HG02623 (cell line): Measurements from ENCODE around the gene MYL1.
A peak's percentile ranks its signal among the peaks of the same experiment; 100 is the strongest.

Experiments
- ATAC-seq: cut with Tn5 transposase; IDR thresholded peaks from one replicate; pipeline ENCODE4 v1.9.1; 2021; ENCODE audit warnings: moderate library complexity; ENCODE audit not compliant: unreplicated experiment

The MYL1 gene

DNA sequence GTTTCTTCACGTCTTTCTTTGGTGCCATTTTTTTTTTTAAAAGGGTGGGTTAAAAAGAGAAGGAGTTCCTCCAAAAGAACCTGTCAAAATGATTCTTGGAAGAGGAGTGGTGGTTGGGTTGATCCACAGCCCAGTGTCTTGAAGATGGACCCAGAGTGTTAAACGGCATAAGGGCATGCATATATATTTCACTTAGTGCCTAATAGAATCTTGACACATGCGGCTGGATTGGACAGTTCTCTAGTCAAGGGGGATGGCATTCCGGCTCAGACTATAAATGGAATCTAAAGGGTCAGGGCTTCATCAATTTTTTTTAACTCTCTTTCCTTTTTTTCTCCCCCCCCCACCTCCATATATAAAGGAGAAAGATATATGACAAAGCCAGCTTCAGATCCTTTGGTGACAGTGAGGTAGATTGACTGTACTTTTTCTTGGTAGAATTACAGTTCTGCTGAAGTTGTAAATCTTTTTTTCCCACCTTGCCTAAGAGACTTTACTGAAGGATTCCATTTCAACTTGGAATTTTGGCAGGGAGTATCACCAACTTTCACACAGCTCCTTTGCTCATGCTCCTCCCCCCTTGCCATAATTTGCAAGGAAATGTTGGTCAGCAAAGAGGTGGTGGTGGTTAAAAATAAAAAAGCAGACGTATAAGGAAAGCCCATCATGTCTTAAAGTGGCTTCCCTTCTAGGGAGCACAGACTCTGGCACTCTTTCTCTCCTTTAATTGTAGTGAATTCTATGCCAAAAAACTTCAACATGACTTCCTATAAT is at the start of gene MYL1:
Gene MYL1 (minus strand): TSS at position 160 of the 774 bp plus-strand sequence. CDS start 132 bp downstream, at position 28.
- no peak for ATAC-seq

DNA sequence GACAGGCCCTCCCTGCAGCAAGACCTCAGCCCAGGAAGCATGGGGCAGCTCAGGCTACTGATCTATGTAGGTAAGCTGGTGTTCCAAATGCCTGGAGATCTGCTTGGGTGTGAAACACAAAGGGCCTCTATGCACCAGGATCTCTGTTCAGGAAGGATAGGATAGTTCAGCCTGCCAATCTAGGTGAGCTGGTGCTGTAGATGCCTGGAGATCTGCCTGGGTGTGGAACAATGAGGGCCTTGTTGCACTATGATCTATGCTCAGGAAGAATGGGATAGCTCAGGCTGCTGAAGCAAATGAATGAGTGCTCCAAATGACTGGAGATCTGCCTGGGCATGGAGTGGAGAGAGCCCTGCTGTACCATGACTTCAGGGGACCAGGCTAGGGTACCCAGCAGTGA is 48.9 kb upstream of the MYL1 start:
- ATAC-seq = no peak

DNA sequence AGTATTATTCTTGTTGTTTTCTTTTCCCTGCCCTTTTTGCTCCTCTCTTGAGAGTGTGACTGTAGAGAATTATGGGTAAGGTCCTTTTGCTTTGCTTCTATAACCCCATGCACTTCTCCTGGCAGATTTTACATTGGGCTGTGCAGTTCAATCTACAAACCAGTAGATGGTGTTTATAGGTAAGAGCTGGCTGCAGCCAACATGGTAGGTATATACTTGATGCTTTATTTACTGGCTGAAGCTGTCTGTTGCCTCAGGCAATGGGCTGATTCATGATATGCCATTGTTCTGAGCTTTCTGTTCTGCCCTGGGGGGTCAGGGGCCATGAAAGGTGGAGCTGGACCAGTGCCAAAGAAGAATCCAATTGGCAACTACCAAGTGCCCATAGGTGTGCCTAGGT is 48.3 kb upstream of the MYL1 start:
- ATAC-seq = peak; percentile 56

DNA sequence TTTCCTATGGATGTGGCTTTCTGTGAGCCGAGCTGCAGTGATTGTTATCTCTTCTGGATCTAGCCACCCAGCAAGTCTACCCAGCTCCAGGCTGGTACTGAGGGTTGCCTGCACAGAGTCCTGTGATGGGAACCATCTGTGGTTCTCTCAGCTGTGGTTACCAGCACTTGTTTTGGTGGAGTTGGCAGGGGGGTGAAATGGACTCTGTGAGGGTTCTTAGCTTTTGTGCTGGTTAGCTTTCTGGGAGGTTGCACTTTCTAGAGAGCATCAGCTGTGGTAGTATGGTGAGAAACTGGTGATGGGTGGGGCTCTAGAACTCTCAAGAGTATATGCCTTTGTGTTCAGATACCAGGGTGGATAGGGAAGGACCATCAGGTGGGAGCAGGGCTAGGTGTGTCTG is 45.4 kb upstream of the MYL1 start:
- no peak for ATAC-seq

DNA sequence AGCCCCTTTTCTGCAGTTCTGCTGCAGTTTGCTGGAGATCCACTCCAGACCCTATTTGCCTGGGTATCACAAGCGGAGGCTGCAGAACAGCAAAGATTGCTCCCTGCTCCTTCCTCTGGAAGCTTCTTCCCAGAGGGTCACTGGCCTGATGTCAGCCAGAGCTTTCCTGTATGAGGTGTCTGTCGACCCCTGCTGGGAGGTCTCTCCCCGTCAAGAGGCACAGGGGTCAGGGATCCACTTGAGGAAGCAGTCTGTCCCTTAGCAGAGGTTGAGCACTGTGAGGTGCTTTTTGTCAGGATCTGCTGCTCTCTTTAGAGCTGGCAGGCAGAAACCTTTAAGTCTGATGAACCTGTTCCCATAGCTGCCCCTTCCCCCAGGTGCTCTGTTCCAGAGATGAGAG is 42.0 kb upstream of the MYL1 start:
- no peak for ATAC-seq

DNA sequence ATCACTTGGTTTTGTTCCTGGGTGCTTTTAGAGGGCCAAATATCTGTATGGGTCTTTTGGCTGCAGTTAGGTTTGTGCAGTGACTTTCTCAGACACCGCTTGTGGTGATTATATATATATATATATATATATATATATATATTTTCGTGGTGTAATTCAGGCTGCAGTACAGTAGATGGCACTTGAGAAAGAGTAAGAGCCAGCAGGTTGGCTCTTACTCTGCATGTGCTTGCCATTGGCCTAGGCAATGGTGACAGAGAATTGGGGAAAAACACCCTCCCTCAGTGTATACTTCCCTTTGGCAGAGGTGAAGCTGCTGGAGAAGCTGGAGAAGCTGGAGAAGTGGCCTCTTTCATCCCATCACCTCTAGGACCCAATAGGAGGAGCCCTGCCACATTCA is 22.2 kb upstream of the MYL1 start:
- ATAC-seq = no peak

DNA sequence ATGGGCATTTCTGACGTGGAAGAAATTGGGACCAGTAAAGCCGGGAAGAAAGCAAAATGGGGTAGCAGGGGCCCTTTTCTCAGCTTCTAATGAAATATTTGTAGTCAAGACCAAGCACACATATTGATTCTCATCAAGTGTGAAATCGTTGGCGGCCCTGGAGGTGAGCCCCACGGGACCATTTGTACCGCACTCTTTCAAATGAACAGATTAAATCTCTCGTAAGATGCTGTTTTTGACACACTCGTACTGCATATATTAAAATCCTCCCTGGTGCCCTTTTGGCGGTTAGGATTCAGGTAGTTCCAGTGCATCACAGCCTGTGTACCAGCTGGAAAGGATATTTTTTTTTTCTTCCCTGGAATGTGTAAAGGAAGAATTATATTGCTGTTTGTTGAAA is 9.9 kb upstream of the MYL1 start:
- no peak for ATAC-seq

DNA sequence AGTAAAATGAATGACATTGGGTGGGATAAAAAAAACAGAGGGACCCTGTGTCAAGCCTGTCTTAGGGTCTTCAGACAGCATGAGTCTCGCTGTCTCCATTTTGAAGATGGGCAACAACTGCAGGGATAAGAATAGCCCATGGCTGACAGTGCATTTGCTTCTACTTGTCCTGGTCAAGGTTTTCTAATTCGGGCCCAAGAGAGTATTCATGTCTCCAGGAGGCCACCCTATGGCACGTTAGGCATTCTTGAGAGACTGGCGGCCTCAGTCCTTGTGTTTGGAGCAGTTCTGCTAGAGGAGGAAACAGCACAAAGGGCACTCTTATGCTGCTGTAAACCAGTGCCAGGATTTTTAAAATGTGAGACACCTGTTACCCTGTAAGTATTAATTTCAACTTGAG is 9.5 kb upstream of the MYL1 start:
- no peak for ATAC-seq

DNA sequence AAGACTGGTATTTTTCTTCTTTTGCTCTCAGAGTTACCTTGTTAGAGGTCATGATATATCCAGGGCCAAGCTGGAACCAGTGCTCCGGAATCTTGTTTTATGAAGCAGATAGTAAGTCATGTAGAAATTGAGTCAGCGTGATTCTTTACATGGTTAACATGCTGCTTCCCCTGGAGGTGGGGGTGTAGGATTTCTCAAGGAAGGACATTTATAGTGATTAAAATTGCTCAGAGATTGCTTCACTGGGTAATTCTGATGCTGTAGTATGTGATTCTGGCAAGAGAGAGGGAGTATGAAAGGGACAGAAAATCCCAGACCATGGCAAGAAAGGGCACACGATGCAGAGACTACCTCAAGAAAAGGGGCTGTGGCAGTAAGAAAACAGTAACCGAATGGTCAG is 8.0 kb upstream of the MYL1 start:
- no peak for ATAC-seq

DNA sequence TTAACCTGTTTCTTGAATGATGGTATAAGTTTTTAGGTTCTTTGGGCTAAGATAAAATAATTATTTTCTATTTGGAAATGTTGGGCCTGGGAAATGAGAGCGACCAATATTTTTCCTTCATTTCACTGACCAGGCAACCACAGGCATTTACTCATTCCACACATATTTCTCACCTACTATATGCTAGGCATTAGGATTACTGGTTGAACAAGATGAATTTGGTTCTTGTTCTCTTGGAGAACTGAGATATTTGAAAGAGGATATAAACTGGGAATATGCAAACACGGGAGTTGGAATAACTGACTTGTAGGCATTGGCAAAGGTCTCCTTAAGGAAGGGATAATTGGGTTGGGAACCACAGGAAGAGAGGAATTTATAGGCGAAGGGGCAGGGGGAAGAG is 3.9 kb upstream of the MYL1 start:
- no peak for ATAC-seq

DNA sequence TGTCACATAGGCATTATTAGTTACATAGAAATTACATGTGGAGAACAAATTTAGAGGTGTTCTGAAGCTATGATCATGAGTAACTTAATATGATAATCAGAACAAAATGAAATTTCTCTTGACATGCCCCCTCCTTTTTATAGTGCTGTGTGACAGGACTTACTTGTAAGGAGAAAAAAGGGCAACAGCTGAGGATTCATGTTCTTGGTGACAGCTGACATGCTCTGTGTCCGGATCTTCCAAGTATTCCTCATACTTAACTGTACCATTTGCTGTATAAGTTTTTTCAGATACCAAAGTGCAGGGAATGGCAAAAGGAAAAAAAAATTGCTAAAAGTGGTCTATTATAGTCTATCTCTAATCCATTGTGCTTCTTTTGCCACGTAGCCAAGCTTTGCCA is 3.5 kb upstream of the MYL1 start:
- ATAC-seq = no peak

DNA sequence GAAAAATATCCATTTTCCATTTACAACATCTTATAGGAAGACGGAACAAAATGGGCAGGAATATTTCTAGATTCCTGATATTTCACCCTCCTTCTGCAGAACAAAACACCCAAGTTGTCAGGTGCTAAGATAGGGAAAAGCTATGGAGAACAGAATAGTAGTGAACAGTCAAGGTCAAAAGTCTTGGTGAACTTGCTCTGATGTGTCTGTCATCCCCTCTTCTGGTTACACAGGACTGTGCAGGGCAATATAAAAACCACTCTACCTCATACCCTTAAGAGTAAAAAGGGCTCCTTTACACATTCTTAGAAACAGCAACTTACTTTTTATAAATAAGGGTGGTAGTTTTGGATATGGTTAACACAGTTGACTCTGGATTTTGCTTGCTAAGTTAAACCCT is 4.4 kb downstream of the MYL1 start:
- ATAC-seq = no peak

DNA sequence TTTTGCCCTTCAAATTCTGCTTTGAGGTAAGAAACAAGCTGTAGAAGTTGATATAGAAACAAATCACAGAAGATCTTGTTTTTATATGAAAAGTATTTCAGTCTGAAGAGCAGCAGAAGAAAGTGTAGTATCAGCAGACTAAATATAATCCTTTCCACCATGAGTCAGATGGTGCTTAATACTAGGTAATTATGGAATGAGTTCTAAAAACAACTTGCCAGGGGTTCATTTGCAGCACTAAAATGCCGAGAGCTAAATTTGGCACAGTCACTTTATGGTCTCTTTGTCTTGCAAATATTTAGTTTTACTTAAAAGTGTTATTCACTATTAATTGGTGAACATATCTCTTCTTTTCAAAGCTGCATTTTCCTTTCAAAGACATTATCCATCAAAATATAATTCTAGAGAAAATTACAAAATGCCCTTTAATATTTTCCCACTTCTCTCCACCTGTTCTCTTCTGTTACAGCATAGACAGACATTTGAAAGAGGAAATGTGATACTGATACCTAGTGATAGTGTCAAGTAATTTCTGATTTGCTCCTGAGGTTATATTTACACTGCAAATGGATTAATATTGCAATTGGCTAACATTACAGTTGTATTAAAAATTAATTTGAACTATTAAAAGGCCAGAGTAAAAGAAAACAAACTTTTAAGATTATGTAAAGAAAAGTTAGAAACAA is 5.3 kb downstream of the MYL1 start:
- no peak for ATAC-seq

DNA sequence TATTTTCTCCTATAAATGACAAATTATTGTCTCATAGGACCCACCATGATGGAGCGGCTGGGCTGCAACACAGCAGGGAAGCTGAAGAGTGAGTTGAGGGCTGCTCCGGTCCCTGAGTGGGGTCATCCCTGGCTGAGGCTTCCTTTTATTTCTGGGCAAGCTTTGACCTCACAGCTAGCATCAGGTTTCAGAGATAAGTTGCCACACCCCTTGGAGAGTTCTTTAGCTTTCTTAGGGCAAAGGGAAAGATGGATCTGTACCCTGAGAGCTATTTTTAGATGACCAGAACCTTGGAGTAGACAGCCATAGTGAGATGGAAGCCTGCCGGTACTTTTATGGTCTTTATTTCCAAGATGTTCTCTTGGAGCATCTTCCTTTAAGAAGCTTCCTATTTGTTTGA is 11.5 kb downstream of the MYL1 start:
- no peak for ATAC-seq

DNA sequence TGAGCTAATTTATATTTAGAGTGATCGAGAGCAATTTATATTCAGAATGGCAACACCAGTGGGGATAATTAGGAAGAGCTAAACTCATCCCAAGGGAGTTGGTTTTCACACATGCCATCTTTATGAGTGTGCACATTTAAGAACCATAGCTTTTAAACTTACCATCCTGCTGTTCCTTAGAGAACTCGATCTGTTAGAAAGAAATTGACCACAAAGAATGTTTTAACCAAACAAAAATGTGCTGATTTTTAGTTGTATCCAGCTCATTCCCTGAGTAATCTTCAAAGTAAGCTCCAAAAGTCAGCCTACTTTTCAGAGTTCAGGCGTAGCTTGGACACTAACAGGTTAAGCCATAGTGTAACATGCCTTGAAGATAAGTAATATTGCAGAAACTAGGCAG is 12.6 kb downstream of the MYL1 start:
- no peak for ATAC-seq

DNA sequence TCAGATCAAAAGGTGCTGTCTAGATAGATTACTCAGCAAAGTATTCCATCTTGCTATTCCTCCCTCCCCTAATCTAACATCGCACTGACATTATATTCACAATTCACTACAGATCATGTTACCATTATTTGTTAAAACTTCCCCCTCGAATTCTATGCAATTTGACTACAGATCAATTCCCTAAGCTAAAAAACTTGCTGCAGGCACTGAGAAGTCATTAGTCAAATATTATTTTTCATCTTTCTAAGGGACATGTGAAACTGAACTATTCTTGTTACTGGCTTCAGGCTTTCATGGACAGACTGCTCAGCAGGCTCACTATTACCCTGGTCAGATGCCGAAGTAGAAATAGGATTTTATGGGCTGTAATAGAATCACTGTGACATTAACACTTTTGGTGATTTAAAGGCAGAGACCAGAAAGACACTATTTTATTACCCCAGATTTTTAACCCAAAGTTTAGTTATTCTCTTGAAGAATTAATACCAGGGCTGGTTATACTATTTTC is 15.1 kb downstream of the MYL1 start:
- no peak for ATAC-seq

DNA sequence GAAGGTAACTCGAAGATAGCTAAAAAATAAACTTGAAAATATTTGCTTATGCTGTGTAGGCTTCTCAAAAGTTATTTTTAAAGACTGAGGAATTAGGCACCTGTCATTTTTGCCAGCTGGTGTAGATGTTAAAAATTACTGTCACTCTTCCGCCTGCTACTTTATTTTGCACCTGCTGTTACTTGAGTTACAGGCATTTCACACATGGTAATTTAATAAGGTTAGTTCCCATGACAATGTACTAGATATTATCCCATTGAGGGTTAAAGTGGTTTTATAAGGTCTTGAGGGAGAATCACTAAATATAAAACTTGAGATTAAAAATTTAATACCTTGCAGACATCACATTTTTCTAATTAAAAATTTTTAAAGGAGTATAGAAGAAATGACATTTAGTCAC is 26.6 kb downstream of the MYL1 start:
- ATAC-seq = no peak

DNA sequence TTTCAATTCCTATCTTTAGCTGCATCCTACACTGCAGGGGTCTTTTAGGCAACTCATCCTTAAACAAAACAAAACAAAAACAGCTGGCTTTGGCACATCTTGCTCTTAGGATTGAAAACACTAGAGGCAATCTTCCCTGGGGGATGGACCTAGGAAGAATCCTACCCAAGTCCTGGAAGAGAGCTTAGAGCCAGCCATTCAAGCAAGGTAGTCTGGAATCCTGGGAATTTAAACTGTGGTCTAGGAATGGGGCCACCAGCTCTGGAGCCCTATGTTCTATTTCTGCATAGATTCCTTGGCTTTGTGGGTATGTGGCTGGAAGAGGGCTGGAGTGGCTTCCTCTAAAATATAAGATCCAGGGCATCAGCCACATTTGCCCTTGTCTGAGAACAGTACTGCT is 27.7 kb downstream of the MYL1 start:
- no peak for ATAC-seq

DNA sequence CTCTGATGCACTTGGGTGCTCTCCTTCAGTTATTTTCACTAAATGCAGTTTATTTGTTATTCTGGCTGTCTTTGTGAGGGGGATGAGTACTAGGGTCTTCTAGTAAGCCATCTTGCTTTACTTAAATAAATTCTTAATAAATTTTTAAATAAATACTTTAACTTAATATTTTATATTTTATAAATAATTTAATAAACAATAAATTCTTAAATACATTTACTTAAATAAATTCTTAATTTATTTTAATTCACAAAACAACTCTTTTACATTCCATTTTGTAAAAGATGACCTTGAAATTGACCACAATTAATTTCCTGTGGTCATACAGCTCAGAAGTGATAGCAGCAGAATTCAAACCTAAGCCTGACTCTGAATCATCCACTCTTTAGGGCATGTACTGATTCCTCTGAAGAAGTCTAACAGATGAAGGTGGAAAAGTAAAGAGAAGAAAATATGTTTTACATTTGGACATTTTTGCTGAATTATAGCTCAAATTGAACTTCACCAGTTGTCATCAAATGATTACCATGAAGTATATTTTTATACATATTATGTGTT is 28.8 kb downstream of the MYL1 start:
- no peak for ATAC-seq

DNA sequence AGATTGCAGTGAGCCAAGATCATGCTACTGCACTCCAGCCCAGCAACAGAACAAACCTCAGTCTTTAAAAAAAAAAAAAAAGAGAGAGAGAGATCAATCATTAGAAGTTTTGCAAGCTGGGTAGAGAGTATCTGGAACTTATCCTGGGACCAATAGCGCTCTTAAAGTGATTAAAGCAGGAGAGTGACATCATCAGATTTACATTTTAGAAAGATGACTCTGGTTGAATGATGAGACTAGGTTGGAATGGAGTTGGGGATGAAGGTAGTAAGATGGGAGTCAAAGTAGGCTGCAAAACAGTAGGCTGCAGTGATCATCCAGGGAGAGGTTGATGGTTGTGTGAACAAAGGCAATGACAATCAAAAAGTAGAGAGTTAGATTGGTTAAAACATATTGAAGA is 37.8 kb downstream of the MYL1 start:
- no peak for ATAC-seq

DNA sequence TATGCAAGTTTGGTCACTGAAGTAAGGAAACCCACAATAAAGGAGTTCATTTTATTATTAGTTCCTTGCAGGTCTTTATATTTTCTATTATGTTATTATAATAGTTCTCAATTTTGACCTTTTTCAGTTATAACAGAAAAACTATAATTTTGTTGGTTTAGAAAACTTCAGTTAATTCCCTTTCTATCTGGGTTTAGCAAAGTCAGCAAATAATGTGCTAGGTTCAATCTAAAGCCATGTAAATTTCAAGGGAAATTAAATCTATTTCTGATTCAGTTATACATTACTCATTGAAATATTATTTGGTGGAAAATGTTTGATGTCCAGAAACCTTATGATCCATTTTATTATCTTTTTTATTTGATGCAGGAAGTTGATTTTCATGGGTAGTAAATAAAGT is 43.7 kb downstream of the MYL1 start:
- no peak for ATAC-seq

DNA sequence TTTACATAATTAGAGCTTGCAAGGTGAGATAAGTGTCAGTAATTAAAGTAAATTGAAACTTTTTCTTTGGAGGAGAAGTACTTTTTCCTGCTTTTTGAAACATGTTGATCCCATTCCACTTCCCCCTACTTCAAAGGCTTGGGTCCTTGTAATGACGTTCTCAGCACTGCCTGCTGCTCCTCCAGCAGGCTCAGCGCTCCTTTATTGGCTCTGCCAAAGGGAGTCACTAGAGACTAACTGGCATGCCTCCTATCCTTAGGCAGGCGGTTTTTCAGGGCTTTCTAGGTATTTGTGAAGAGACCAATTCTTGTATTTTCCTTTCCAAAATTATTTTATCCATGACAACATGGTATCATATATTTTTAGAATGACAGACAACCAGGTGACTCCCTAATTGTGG is 45.8 kb downstream of the MYL1 start:
- no peak for ATAC-seq
